Brain microvascular endothelial cell (primary cell): ENCODE data around the gene NRBP1.
A peak's percentile ranks its signal among the peaks of the same experiment; 100 is the strongest.

Experiments
- DNase-seq: peaks from one replicate; pipeline ENCODE4 v3.0.0-alpha.2; 2020
- H3K27ac ChIP-seq: fragments of 250-450 bp; sonication (Bioruptor Pico); 2 replicates; pipeline ENCODE4 v1.5.1; 2020; ENCODE audit warnings: mild to moderate bottlenecking, moderate library complexity
- H3K27me3 ChIP-seq: fragments of 250-450 bp; sonication (Bioruptor Pico); replicated peaks from 2 replicates; pipeline ENCODE4 v1.5.1; 2020; ENCODE audit warnings: mild to moderate bottlenecking
- H3K36me3 ChIP-seq: fragments of 250-450 bp; sonication (Bioruptor Pico); replicated peaks from 2 replicates; pipeline ENCODE4 v1.5.1; 2020; ENCODE audit warnings: mild to moderate bottlenecking
- H3K4me3 ChIP-seq: 2 replicates; pipeline ENCODE4 v1.5.1; 2011; ENCODE audit warnings: low read depth, mild to moderate bottlenecking, control low read depth, low read length, moderate library complexity
- in situ Hi-C: cut with HindIII; loops from 2 replicates; pipeline ENCODE4 v1.10.0; 2017; ENCODE audit warnings: low sequenced_read_pairs, low pct_ligation_motif_present
- TF ChIP-seq, protein P1 (sequence below): IDR thresholded peaks from 2 replicates; pipeline ENCODE4 v1.5.1; 2011; ENCODE audit warnings: low read depth, mild to moderate bottlenecking, moderate library complexity, low read length, control low read depth, inconsistent platforms; ENCODE audit errors: missing control alignments

Gene NRBP1

DNA sequence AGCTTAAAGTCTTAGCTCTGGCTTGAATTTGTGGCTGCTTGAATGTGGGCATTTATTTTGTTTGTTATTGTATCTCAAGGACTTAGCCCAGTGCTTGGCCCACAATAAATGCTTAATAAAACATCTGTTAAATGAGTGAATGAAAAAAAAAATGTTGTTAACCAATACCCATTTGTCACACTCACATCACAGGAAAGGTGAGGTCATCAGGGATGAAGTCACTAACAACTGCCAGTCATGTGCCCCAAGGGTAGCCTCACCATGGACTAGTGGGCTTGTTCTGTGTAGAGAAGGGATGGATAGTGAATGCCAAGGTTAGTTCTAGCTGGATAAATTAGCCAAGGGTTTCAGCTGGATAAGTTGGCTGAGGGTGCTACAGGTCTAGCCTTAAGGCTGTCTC, 3.0 kb downstream of the NRBP1 start:
- Histone ChIP-seq H3K27me3 (no peaks in the 10 kb centered on the region), H3K27ac (no peak overlapping the region), H3K4me3 (no peak overlapping the region), H3K36me3 (peaks cover 34% of the 10 kb centered on the region)
- in situ Hi-C loops, result no loop called here
- DNase-seq, result peak; percentile 43
- TF ChIP-seq, protein P1, sequence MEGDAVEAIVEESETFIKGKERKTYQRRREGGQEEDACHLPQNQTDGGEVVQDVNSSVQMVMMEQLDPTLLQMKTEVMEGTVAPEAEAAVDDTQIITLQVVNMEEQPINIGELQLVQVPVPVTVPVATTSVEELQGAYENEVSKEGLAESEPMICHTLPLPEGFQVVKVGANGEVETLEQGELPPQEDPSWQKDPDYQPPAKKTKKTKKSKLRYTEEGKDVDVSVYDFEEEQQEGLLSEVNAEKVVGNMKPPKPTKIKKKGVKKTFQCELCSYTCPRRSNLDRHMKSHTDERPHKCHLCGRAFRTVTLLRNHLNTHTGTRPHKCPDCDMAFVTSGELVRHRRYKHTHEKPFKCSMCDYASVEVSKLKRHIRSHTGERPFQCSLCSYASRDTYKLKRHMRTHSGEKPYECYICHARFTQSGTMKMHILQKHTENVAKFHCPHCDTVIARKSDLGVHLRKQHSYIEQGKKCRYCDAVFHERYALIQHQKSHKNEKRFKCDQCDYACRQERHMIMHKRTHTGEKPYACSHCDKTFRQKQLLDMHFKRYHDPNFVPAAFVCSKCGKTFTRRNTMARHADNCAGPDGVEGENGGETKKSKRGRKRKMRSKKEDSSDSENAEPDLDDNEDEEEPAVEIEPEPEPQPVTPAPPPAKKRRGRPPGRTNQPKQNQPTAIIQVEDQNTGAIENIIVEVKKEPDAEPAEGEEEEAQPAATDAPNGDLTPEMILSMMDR, result no peak

DNA sequence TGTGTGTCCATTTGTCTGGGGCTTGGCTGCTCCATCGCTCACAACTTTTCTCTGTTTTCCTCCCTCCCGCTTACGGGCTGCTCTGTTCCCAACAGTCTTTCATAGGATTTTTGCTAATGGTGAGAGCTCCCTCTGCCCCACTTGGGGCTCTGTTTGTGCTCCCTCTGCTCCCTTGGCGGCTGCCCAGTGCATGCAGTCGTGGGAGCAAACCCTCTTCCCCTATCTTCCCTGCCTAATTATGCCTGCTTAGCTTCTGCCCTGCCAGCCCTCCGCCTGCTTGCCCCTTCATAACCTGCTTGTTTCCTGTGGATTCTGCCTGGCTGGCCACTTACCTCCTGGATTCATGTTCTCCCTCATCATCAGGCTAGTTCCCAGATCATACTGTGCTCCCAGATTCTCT, 7.2 kb downstream of the NRBP1 start:
- peaks cover 66% of the 10 kb centered on the region for H3K36me3 ChIP-seq
- H3K4me3 ChIP-seq, result no peak overlapping the region
- DNase-seq, result no peak
- in situ Hi-C loops, result no loop called here
- TF ChIP-seq, protein P1, result no peak
- no peak overlapping the region for H3K27ac ChIP-seq
- no peaks in the 10 kb centered on the region for H3K27me3 ChIP-seq

DNA sequence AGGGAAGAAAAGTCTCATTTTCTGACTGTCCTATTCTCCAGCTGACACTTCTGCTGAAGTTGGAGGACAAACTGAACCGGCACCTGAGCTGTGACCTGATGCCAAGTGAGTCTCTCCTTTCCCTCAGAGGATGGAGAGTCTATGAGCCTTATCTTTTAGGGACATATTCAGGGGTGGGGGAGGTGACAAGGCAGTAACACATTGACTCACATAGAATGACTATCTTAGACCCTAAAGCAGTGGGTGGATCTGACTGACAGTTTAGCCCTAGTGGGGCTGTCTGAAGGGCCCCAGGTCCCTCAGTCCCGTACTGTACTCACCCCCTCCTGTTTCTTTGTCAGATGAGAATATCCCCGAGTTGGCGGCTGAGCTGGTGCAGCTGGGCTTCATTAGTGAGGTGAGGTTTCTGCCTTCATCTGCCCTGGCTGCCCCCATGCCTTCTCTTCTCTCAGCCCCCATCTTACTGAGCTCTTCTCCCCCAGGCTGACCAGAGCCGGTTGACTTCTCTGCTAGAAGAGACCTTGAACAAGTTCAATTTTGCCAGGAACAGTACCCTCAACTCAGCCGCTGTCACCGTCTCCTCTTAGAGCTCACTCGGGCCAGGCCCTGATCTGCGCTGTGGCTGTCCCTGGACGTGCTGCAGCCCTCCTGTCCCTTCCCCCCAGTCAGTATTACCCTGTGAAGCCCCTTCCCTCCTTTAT, 12.9 kb downstream of the NRBP1 start:
- no peak overlapping the region for H3K4me3 ChIP-seq

DNA sequence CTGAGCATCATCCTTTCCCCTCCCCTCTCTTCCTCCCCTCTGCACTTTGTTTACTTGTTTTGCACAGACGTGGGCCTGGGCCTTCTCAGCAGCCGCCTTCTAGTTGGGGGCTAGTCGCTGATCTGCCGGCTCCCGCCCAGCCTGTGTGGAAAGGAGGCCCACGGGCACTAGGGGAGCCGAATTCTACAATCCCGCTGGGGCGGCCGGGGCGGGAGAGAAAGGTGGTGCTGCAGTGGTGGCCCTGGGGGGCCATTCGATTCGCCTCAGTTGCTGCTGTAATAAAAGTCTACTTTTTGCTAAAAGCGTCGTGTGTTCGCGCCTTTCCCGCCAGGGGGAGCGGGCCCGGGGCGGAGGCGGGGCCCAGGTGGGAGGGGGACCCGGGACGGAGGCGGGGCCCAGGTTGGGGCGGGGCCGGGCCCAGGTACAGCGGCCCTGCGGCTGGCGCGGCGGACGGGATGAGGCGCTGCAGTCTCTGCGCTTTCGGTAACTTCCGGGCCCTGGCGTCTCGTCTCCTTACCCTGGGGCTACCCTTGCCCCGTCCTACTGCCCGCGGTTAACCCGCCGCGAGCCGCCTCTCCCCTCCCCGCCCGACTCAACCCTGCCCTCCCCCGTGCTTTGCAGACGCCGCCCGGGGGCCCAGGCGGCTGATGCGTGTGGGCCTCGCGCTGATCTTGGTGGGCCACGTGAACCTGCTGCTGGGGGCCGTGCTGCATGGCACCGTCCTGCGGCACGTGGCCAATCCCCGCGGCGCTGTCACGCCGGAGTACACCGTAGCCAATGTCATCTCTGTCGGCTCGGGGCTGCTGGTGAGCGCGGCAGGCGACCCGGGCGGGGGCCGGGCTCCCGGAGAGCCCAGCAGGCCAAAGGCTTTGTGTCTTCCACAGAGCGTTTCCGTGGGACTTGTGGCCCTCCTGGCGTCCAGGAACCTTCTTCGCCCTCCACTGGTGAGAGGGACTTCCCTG, 13.8 kb downstream of the NRBP1 start, which contains the start of gene KRTCAP3:
KRTCAP3 (plus strand) TSS at position 424 of the 962 bp plus-strand sequence; CDS start at position 456, 32 bp downstream.
- TF ChIP-seq, protein P1, result peak; percentile 13
- Histone ChIP-seq H3K36me3 (peaks cover 50% of the 10 kb centered on the region), H3K27ac (no peak within 1 kb of the TSS), H3K27me3 (no peaks in the 10 kb centered on the region), H3K4me3 (no peak within 1 kb of the TSS)
- no peak for DNase-seq
- in situ Hi-C loops, result no loop called here

More for the DNA sequence above, 12.9 kb downstream of the NRBP1 start:
- Histone ChIP-seq H3K27me3 (no peaks in the 10 kb centered on the region), H3K27ac (no peak overlapping the region), H3K36me3 (peaks cover 59% of the 10 kb centered on the region)
- TF ChIP-seq, protein P1, result no peak
- in situ Hi-C loops, result no loop called here
- no peak for DNase-seq

DNA sequence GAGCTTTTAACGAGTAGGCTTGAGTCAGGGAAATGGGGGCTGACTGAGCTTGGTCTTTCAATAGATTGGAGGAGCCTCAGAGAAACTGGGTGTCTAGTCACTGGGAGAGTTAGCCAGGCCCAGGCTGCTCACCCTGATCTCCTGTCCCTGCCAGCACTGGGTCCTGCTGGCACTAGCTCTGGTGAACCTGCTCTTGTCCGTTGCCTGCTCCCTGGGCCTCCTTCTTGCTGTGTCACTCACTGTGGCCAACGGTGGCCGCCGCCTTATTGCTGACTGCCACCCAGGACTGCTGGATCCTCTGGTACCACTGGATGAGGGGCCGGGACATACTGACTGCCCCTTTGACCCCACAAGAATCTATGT, 14.5 kb downstream of the NRBP1 start:
- in situ Hi-C loops, result no loop called here
- TF ChIP-seq, protein P1, result no peak
- no peak for DNase-seq
- Histone ChIP-seq H3K27ac (no peak overlapping the region), H3K4me3 (no peak overlapping the region), H3K36me3 (peaks cover 43% of the 10 kb centered on the region), H3K27me3 (no peaks in the 10 kb centered on the region)
